GM03348 (cell line): ENCODE data around the gene SEC16A.
A peak's percentile ranks its signal among the peaks of the same experiment; 100 is the strongest.

Experiments used
- DNase-seq: peaks from one replicate; pipeline ENCODE4 v3.0.0; 2012; ENCODE audit warnings: low spot score

SEC16A gene

GRCh38 chr9:136486823-136487620 lies 4.2 kb upstream of the SEC16A start:
- DNase-seq = no peak

- DNase-seq = no peak
These were observed 3.3 kb upstream of the SEC16A start for GRCh38 chr9:136486131-136486530.

GRCh38 chr9:136485049-136486045 lies 2.5 kb upstream of the SEC16A start:
- DNase-seq = peak; percentile 89

GRCh38 chr9:136484153-136485048 lies 1.6 kb upstream of the SEC16A start:
- DNase-seq = no peak

GRCh38 chr9:136483589-136484152 lies 831 bp upstream of the SEC16A start:
- peak; percentile 100 for DNase-seq

GRCh38 chr9:136482046-136482792 lies 621 bp downstream of the SEC16A start:
- DNase-seq = peak; percentile 67

- DNase-seq = no peak
These were observed 1.3 kb downstream of the SEC16A start for GRCh38 chr9:136481558-136481957.

GRCh38 chr9:136476369-136477150 lies 6.3 kb downstream of the SEC16A start:
- no peak for DNase-seq

GRCh38 chr9:136474974-136475865 lies 7.6 kb downstream of the SEC16A start:
- no peak for DNase-seq

- no peak for DNase-seq
These were observed 8.7 kb downstream of the SEC16A start for GRCh38 chr9:136474021-136474640.

- DNase-seq = no peak
These were observed 9.5 kb downstream of the SEC16A start for GRCh38 chr9:136473354-136473721.

GRCh38 chr9:136472640-136473353 lies 10.0 kb downstream of the SEC16A start:
- no peak for DNase-seq

- no peak for DNase-seq
These were observed 10.9 kb downstream of the SEC16A start for GRCh38 chr9:136471802-136472487.

GRCh38 chr9:136470792-136471469 lies 11.9 kb downstream of the SEC16A start:
- no peak for DNase-seq

- no peak for DNase-seq
These were observed 12.5 kb downstream of the SEC16A start for GRCh38 chr9:136470356-136470755.

- DNase-seq = no peak
These were observed 15.1 kb downstream of the SEC16A start for GRCh38 chr9:136467766-136468165.

GRCh38 chr9:136466155-136466541 lies 16.7 kb downstream of the SEC16A start:
- no peak for DNase-seq
